ENCODE measurements around the gene PPIP5K1. TPM values are rescaled to one million over a fixed set of nuclear protein-coding genes. Genes with fewer than 3 reads are reported as not detected.
A peak's percentile ranks its signal among the peaks of the same experiment; 100 is the strongest.

PPIP5K1 gene
- total and polyA plus RNA-seq, 9 of the 15 experiments (the other 6 are each of a cell fraction or from before 2014, with no cell fraction given): 2.5 to 74.6 (median 35.1) TPM

- no peak for TF ChIP-seq ZNF518B (CRISPR knock-in tag; IDR thresholded peaks at IDR 0.05)
- TF ChIP-seq DDX20 (tag; IDR thresholded peaks at IDR 0.05; ENCODE audit: low read depth): no peak
- no peak for TF ChIP-seq ZBTB17 (CRISPR knock-in tag; IDR thresholded peaks at IDR 0.05)
- TF ChIP-seq RBM22 (IDR thresholded peaks at IDR 0.05; ENCODE audit: low read depth, low read length, poor library complexity, severe bottlenecking): no peak
- no peak for TF ChIP-seq ZNF212 (CRISPR knock-in tag; IDR thresholded peaks at IDR 0.05)
- no peak for TF ChIP-seq ZNF354B (CRISPR knock-in tag; IDR thresholded peaks at IDR 0.05)
- TF ChIP-seq NCOA2 (IDR thresholded peaks at IDR 0.05; ENCODE audit: partially characterized antibody in 2 of 2): no peak
- no peak for TF ChIP-seq MAFK (IDR thresholded peaks at IDR 0.05; ENCODE audit: low read length)
- TF ChIP-seq ETS2 (tag; IDR thresholded peaks at IDR 0.05; ENCODE audit: borderline replicate concordance, poor library complexity, severe bottlenecking): no peak
- no peak for TF ChIP-seq ZNF347 (CRISPR knock-in tag; IDR thresholded peaks at IDR 0.05; ENCODE audit: low read depth)
- TF ChIP-seq NR2C2 (CRISPR knock-in tag; IDR thresholded peaks at IDR 0.05): no peak
- no peak for TF ChIP-seq NR2C2 (tag; IDR thresholded peaks at IDR 0.05)
- no peak for TF ChIP-seq ZNF253 (CRISPR knock-in tag; conservative IDR thresholded peaks at IDR 0.05)
- TF ChIP-seq DPF2 (IDR thresholded peaks at IDR 0.05): no peak
- no peak for TF ChIP-seq FOXJ3 (CRISPR knock-in tag; IDR thresholded peaks at IDR 0.05)
- TF ChIP-seq ZNF511 (CRISPR knock-in tag; IDR thresholded peaks at IDR 0.05): no peak
- TF ChIP-seq CBFA2T3 (IDR thresholded peaks at IDR 0.05): no peak
- no peak for TF ChIP-seq ZNF507 (tag; conservative IDR thresholded peaks at IDR 0.05)
- TF ChIP-seq E2F5 (CRISPR knock-in tag; IDR thresholded peaks at IDR 0.05): 0 out of 2 replicates have a peak, but pooled peaks have one; percentile 31
- no peak for TF ChIP-seq ATF4 (CRISPR knock-in tag; IDR thresholded peaks at IDR 0.05)
- no peak for TF ChIP-seq BRCA1 (IDR thresholded peaks at IDR 0.05)
- no peak for TF ChIP-seq BRCA1 (CRISPR knock-in tag; IDR thresholded peaks at IDR 0.05)
- no peak for TF ChIP-seq MTA1 (IDR thresholded peaks at IDR 0.05; ENCODE audit: borderline replicate concordance)
- TF ChIP-seq ELF2 (CRISPR knock-in tag; IDR thresholded peaks at IDR 0.05): 0 out of 2 replicates have a peak, but pooled peaks have one; percentile 26
Observed at GRCh38 chr15:43511012-43511885, 78.8 kb downstream of the PPIP5K1 start (continued).

All from K562 (cell line).